GM12878 (cell line): ENCODE results near the gene HOXB2. TPM values are rescaled to one million over a fixed set of nuclear protein-coding genes. Genes with fewer than 3 reads are reported as not detected.
A peak's percentile ranks its signal among the peaks of the same experiment; 100 is the strongest.
"Not testable (repeated sequence)": the region's sequence is repeated elsewhere in the genome, so short reads cannot be mapped to it uniquely, and the experiment has no call there.

Source experiments
- ATAC-seq: fragments of 200-7000 bp; cut with Tn5 transposase; 3 replicates; pipeline ENCODE4 v1.9.1; 2020; ENCODE audit warnings: mild to moderate bottlenecking, moderate library complexity
- BruUV-seq: library from RNA; stranded (reverse); fragments of 400-500 nt; replicated peaks from 2 replicates; lab custom pipeline; 2021; lab: Mats Ljungman, UMichigan
- CTCF ChIA-PET: fragments of 300-600 bp; sonication (Branson Sonifier 250); formaldehyde crosslinking; extraction: SDS; loops from one replicate; lab custom pipeline; 2021; ENCODE audit warnings: inconsistent platforms; lab: Yijun Ruan, JAX
- POLR2A ChIA-PET: fragments of 350-600 bp; formaldehyde crosslinking; extraction: SDS; loops from one replicate; lab custom pipeline; 2021; ENCODE audit warnings: inconsistent platforms; lab: Charles Lee
- RAD21 ChIA-PET: fragments of 300-600 bp; sonication (Branson Sonifier 250); formaldehyde crosslinking; loops from one replicate; lab custom pipeline; 2023; ENCODE audit warnings: antibody characterized with exemption; ENCODE audit not compliant: unreplicated experiment; lab: Charles Lee
- SMC1A ChIA-PET: fragments of 300-600 bp; sonication (Branson Sonifier 250); formaldehyde crosslinking; loops from one replicate; lab custom pipeline; 2023; ENCODE audit not compliant: unreplicated experiment, uncharacterized antibody; lab: Charles Lee
- DNase-seq: peaks from one replicate; pipeline ENCODE4 v3.0.0-alpha.2; 2011; ENCODE audit warnings: low read depth, low spot score
- FAIRE-seq: peaks from 3 replicates; lab custom pipeline; 2011; peaks lifted over from hg19 to GRCh38; lab: Jason Lieb, UNC
- H2AFZ ChIP-seq: 2 replicates; pipeline ENCODE4 v1.6.0; 2011; ENCODE audit warnings: low read depth, low read length, control low read depth; ENCODE audit not compliant: control insufficient read depth
- H3K27ac ChIP-seq: 2 replicates; pipeline ENCODE4 v1.5.1; 2011; ENCODE audit warnings: control low read depth; ENCODE audit not compliant: control insufficient read depth, insufficient read depth
- H3K27me3 ChIP-seq, 2 experiments: replicated peaks in 1 of 2; 2 replicates each; pipeline versions ENCODE4 v1.6.0 to v1.6.1; 2011; ENCODE audit warnings: low read length in 1 of 2; ENCODE audit not compliant: control insufficient read depth in 2 of 2, insufficient read depth in 2 of 2
- H3K36me3 ChIP-seq, 2 experiments: 2 replicates each; pipeline ENCODE4 v1.5.1; 2011; ENCODE audit warnings: low read length in 1 of 2; ENCODE audit not compliant: control insufficient read depth in 2 of 2, insufficient read depth in 2 of 2
- H3K4me1 ChIP-seq: 2 replicates; pipeline ENCODE4 v1.6.1; 2011; ENCODE audit warnings: mild to moderate bottlenecking, low read length, moderate library complexity, mixed read lengths; ENCODE audit not compliant: control insufficient read depth, insufficient read depth
- H3K4me2 ChIP-seq: 2 replicates; pipeline ENCODE4 v1.6.0; 2011; ENCODE audit warnings: control low read depth; ENCODE audit not compliant: control insufficient read depth, insufficient read depth
- H3K4me3 ChIP-seq: fragments of 200-600 bp; sonication (generic); 2 replicates; pipeline ENCODE4 v1.5.1; 2016
- H3K79me2 ChIP-seq: 2 replicates; pipeline ENCODE4 v1.6.0; 2011; ENCODE audit warnings: low read length; ENCODE audit not compliant: control insufficient read depth, insufficient read depth
- H3K9ac ChIP-seq: 2 replicates; pipeline ENCODE4 v1.8.0; 2011; ENCODE audit warnings: low read length, control low read depth, mixed read lengths; ENCODE audit not compliant: control insufficient read depth, insufficient read depth
- H3K9me3 ChIP-seq: replicated peaks from 3 replicates; pipeline ENCODE4 v1.5.1; 2011; ENCODE audit warnings: mild to moderate bottlenecking, low read length; ENCODE audit not compliant: control insufficient read depth, insufficient read depth
- H4K20me1 ChIP-seq: 2 replicates; pipeline ENCODE4 v1.6.0; 2011; ENCODE audit not compliant: control insufficient read depth, insufficient read depth
- IRF4 ChIP-seq: IDR thresholded peaks from 2 replicates; pipeline ENCODE4 v1.6.1; 2011; ENCODE audit warnings: low read depth, low read length
- NR2F1 ChIP-seq: fragments of 450-650 bp; conservative IDR thresholded peaks from 2 replicates; pipeline ENCODE4 v1.6.1; 2017; ENCODE audit warnings: mild to moderate bottlenecking
- WGBS: methylation state at CpG from one replicate; pipeline ENCODE4 v1.1.6; 2016; ENCODE audit warnings: low lambda C conversion rate; ENCODE audit not compliant: insufficient replicate concordance, insufficient coverage; ENCODE audit errors: missing lambda C conversion rate; 5-methylcytosine and 5-hydroxymethylcytosine counted together
- in situ Hi-C: fragments of 300-500 bp; cut with MboI; formaldehyde crosslinking; loops from 9 replicates; pipeline ENCODE4 v1.14.3; 2018; ENCODE audit warnings: mixed read lengths
- intact Hi-C: fragments of 100-400 bp; cut with micrococcal nuclease; formaldehyde crosslinking; loops from one replicate; pipeline ENCODE4 v1.14.2; 2022; ENCODE audit not compliant: unreplicated experiment
- polyA plus RNA-seq, 11 experiments: library from polyadenylated mRNA; depleted of rRNA in 4 of 11; unstranded in 6 of 11; stranded (reverse) in 5 of 11; fragments of >200 nt; fragmentation: Nextera tagmentation in 4 of 11; fragmentation: Illumina TruSeq in 1 of 11; extraction: Ambion mirVana in 4 of 11; extraction: Trizol in 1 of 11; gene quantifications; 1 replicate in 1 of 11; 2 replicates in 10 of 11; pipeline versions ENCODE4 v1.2.1 to v1.2.3, GENCODE V29; 2011 to 2016; ENCODE audit warnings: inconsistent platforms in 2 of 11, missing spikeins in 2 of 11, low read depth in 1 of 11
- total RNA-seq, 4 experiments: library from RNA; depleted of rRNA in 3 of 4; stranded (reverse); fragments of >200 nt in 3 of 4; fragmentation: Illumina TruSeq in 1 of 4; extraction: Trizol in 1 of 4; gene quantifications; 2 replicates each; pipeline versions ENCODE4 v1.2.1 to v1.2.3, GENCODE V29; 2013 to 2021

HOXB2 gene
- total and polyA plus RNA-seq, 10 of the 15 experiments (the other 5 are each of a cell fraction or from before 2014, with no cell fraction given) = 0.16 to 8.8 (median 2.3) TPM

DNA sequence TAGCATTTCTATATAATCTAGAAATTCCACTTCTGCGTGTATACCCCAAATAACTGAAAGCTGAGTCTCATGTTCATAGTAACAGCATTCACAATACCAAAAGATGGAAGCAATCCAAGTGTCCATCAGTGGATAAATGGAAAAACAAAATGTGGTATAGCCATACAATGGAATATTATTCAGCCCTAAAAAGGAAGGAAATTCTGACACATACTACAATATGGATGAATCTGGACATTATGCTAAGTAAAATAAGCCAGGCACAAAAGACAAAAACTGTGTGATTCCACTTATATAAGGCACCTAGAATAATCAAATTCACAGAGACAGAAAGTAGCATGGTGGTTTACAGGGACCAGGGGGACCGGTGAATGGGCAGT lies 34.5 kb downstream of the HOXB2 start:
- H4K20me1 ChIP-seq = no peaks in the 10 kb centered on the region
- H3K4me2 ChIP-seq = no peak overlapping the region
- peak overlapping the region; percentile 50; the same call in 1 of the 2 replicates for H3K27ac ChIP-seq
- peaks cover 59% of the 10 kb centered on the region for H3K4me1 ChIP-seq
- RAD21 ChIA-PET = interaction anchor here (1.7 kb wide), 1 partner anchor 31 kb away, joined by 9 read pairs; no protein-coding TSS in a partner anchor
- CTCF ChIA-PET = interaction anchor here (0.9 to 1.2 kb wide), 2 partner anchors 21 to 73 kb away, joined by 3 read pairs; no protein-coding TSS in a partner anchor
- DNase-seq (no peak), ATAC-seq (no peak), FAIRE-seq (no peak)
- TF ChIP-seq NR2F1 (no peak), IRF4 (no peak)
- POLR2A ChIA-PET = interaction anchor here (1.5 kb wide), 1 partner anchor 38 kb away, joined by 3 read pairs; no protein-coding TSS in a partner anchor
- WGBS = 100% methylated on average over 2 of the region's 2 CpGs
- in situ Hi-C loops = no loop called here
- no peaks in the 10 kb centered on the region for H3K27me3 ChIP-seq
- H3K4me3 ChIP-seq = peak overlapping the region; percentile 18; the same call in 1 of the 2 replicates
- SMC1A ChIA-PET = interaction anchor here (0.8 to 2.1 kb wide), 7 partner anchors 10 to 158 kb away, joined by 3 to 9 read pairs (median 6); no protein-coding TSS in a partner anchor
- H3K9me3 ChIP-seq = no peaks in the 10 kb centered on the region
- H3K36me3 ChIP-seq = no peaks in the 10 kb centered on the region
- no peak overlapping the region for H2AFZ ChIP-seq
- no peak overlapping the region for H3K9ac ChIP-seq
- H3K79me2 ChIP-seq = no peaks in the 10 kb centered on the region
- intact Hi-C loops = loop anchor here (2.0 kb wide), 1 partner anchor 32 kb away; no protein-coding TSS in a partner anchor
- no TSS peak for BruUV-seq

- H3K9ac ChIP-seq, H3K79me2 ChIP-seq, H3K9me3 ChIP-seq, H3K27ac ChIP-seq, FAIRE-seq, H3K27me3 ChIP-seq, DNase-seq, in situ Hi-C loops, H3K4me3 ChIP-seq, BruUV-seq, H2AFZ ChIP-seq, H3K36me3 ChIP-seq, H3K4me2 ChIP-seq, POLR2A ChIA-PET, H4K20me1 ChIP-seq, RAD21 ChIA-PET, ATAC-seq: not testable (repeated sequence)
- ChIA-PET SMC1A (interaction anchor here (0.6 to 2.1 kb wide), 5 partner anchors 13 to 57 kb away, joined by 3 to 7 read pairs (median 4); no protein-coding TSS in a partner anchor), CTCF (interaction anchor here (0.9 to 1.2 kb wide), 2 partner anchors 20 to 73 kb away, joined by 3 read pairs; no protein-coding TSS in a partner anchor)
- peaks cover 60% of the 10 kb centered on the region for H3K4me1 ChIP-seq
- 86% methylated on average over 7 of the region's 7 CpGs for WGBS
- intact Hi-C loops = loop anchor here (2.0 kb wide), 1 partner anchor 33 kb away; no protein-coding TSS in a partner anchor
Measured at GRCh38 chr17:48509708-48510107, 35.2 kb downstream of the HOXB2 start.
